Measurements from ENCODE around the gene PPP4R4. TPM values are rescaled to one million over a fixed set of nuclear protein-coding genes. Genes with fewer than 3 reads are reported as not detected.

PPP4R4 gene
- polyA plus RNA-seq, 1 donor, result 0.32 TPM

- no peak for DNase-seq
Observed at GRCh38 chr14:94309721-94310120, 135.6 kb downstream of the PPP4R4 start.

GRCh38 chr14:94310248-94310647 is 136.1 kb downstream of the PPP4R4 start:
- no peak for DNase-seq

- DNase-seq, result no peak
Observed at GRCh38 chr14:94312481-94313246, 138.5 kb downstream of the PPP4R4 start.

- DNase-seq, result no peak
Observed at GRCh38 chr14:94313991-94314655, 140.0 kb downstream of the PPP4R4 start.

GRCh38 chr14:94314890-94315289 is 140.8 kb downstream of the PPP4R4 start:
- DNase-seq, result no peak

- no peak for DNase-seq
Observed at GRCh38 chr14:94316692-94317091, 142.6 kb downstream of the PPP4R4 start.

GRCh38 chr14:94317259-94317658 is 143.1 kb downstream of the PPP4R4 start:
- DNase-seq, result no peak

- DNase-seq, result no peak
Observed at GRCh38 chr14:94320243-94320642, 146.1 kb downstream of the PPP4R4 start.

GRCh38 chr14:94321421-94322271 is 147.5 kb downstream of the PPP4R4 start:
- DNase-seq, result no peak

GRCh38 chr14:94322648-94323570 is 148.8 kb downstream of the PPP4R4 start, which contains the start of gene SERPINA6:
Gene SERPINA6, minus strand, starts transcription at chr14:94323336. Its CDS starts 8,688 bp downstream, at chr14:94314648.
- no peak for DNase-seq

- DNase-seq, result no peak
Observed at GRCh38 chr14:94328196-94328595, 154.1 kb downstream of the PPP4R4 start.

Other genes starting within 250 kb of the PPP4R4 start
- gene FAM181A, start 247.0 kb upstream of the PPP4R4 start, polyA plus RNA-seq (ENCODE audit: insufficient read length), result not detected
- gene ASB2, start 197.8 kb upstream of the PPP4R4 start, polyA plus RNA-seq (ENCODE audit: insufficient read length), result 0.40 TPM
- not detected for gene CCDC197, start 177.0 kb upstream of the PPP4R4 start, polyA plus RNA-seq (ENCODE audit: insufficient read length)
- gene OTUB2, start 148.0 kb upstream of the PPP4R4 start, polyA plus RNA-seq (ENCODE audit: insufficient read length), result 5.9 TPM
- 169 TPM for gene DDX24, start 93.1 kb upstream of the PPP4R4 start, polyA plus RNA-seq (ENCODE audit: insufficient read length)
- gene IFI27L1, start 93.0 kb upstream of the PPP4R4 start, polyA plus RNA-seq (ENCODE audit: insufficient read length), result 33.8 TPM
- gene IFI27, start 63.6 kb upstream of the PPP4R4 start, polyA plus RNA-seq (ENCODE audit: insufficient read length), result 5.5 TPM
- 17.3 TPM for gene IFI27L2, start 44.7 kb upstream of the PPP4R4 start, polyA plus RNA-seq (ENCODE audit: insufficient read length)
- 0.23 TPM for gene SERPINA10, start 118.9 kb downstream of the PPP4R4 start, polyA plus RNA-seq (ENCODE audit: insufficient read length)
- gene SERPINA6, start 149.0 kb downstream of the PPP4R4 start, polyA plus RNA-seq (ENCODE audit: insufficient read length), result 7.5 TPM
- gene SERPINA2, start 192.4 kb downstream of the PPP4R4 start, polyA plus RNA-seq (ENCODE audit: insufficient read length), result not detected
- 92.0 TPM for gene SERPINA1, start 214.3 kb downstream of the PPP4R4 start, polyA plus RNA-seq (ENCODE audit: insufficient read length)